ENCODE measurements around the gene ATXN7L1.

GRCh38 chr7:105690325-105690945 lies 186.0 kb downstream of the ATXN7L1 start:
- TF ChIP-seq CTCF (conservative IDR thresholded peaks at IDR 0.05) (no peak), EZH2 (IDR thresholded peaks at IDR 0.05; ENCODE audit: low read depth) (no peak)
